NCI-H146 treated with DMSO at 0.1 percent for 48 hours (cell line): ENCODE measurements around the gene GIT2.
"Not testable (repeated sequence)": the region's sequence is repeated elsewhere in the genome, so short reads cannot be mapped to it uniquely, and the experiment has no call there.

Experiments used
- DNase-seq: peaks from one replicate; lab custom pipeline; 2025; ENCODE audit not compliant: unreplicated experiment; lab: John Stamatoyannopoulos, UW

Gene GIT2

DNA sequence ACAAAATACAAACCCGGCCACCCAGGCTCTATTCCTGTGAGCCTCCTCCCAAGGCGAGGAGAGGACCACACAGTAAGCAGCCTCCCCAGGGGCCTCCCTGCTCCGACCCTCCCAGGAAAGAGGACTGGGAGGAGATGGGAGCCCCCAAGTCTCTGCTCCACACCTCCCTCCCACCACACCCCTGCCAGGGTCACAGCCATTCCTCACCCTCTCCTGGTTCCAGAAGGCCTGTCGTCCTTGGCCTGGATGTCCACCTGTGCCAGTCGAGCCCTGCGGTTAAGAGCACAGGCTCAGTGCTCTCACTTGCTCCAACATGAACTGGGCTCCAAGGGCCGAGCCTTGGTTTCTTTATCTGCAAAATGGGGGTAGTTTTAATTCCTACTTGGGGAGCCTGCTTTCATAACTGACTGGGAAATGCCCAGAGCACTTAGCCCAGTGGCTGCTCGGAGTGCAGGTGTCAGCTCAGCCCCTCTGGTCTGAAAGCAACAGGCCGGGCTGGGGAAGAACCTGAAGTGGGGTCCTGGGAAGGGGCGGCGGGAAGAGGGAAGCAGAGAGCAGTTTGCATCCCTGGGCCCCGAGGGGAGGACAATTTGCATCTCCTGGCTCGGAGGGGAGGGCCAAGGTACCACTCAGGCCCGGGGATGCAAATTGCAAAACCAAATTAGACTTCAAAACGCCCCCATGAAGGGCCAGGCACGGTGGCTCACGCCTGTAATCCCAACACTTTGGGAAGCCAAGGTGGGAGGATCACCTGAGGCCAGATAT lies 72.5 kb downstream of the GIT2 start:
- no peak for DNase-seq

DNA sequence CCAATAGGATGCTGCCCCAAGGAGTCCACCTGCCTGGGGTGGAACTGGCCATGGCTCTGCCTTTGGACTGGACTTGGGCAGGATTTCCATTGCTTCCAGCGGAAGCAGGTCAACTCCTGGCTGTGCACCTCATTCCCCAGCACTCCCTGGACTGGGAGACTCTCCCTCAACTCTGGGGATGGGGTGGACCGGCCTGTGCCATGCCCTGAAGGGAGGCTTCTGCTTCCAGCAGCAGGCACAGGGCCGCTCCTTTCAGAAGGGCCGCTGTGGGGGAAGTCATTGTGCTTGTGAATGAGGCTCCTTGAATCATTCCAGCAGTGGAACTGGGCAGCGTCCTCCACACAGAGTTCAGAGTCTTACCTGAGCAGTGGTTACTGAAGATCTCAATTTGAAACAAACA lies 73.1 kb downstream of the GIT2 start:
- no peak for DNase-seq

DNA sequence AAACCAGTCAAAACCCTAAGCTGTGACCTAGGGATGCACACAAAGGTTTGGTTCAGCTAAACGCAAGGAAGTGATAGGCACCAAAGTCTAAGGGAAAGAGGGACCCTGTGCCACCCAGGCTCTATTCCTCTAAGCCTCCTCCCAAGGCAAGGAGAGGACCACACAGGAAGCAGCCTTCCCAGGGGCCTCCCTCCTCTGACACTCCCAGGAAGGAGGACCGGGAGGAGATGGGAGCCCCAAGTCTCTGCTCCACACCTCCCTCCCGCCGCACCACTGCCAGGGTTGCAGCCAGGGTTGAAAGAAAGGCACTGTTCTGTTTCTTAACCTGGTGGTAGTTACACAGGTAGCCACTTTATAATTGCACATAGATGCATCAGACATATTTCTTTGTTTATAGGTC lies 74.2 kb downstream of the GIT2 start:
- no peak for DNase-seq

- no peak for DNase-seq
Observed at GRCh38 chr12:109920261-109920780, 75.8 kb downstream of the GIT2 start.

- DNase-seq, result no peak
Observed at GRCh38 chr12:109919456-109919855, 76.7 kb downstream of the GIT2 start.

- DNase-seq, result no peak
Observed at GRCh38 chr12:109916045-109916444, 80.1 kb downstream of the GIT2 start.

- no peak for DNase-seq
Observed at GRCh38 chr12:109915171-109916040, 80.8 kb downstream of the GIT2 start.

DNA sequence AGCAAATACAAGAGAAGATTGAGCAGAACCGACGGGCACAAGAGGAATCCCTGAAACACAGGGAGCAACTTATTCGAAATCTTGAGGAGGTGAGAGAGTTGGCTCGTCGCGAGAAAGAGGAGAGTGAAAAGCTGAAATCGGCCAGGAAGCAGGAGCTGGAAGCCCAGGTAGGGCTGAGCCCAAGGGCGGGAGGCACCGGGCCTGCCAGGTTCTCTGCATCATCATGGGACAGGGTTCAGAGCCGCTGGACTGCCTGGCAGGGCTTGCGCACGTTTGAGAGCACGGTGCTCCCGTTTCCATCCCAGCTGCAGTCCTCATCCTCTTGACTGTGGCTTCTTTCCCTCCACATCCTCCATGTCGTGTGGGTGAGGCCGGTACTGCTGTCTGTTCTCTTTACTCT lies 81.7 kb downstream of the GIT2 start:
- no peak for DNase-seq

- no peak for DNase-seq
Observed at GRCh38 chr12:109912855-109913321, 83.3 kb downstream of the GIT2 start.

DNA sequence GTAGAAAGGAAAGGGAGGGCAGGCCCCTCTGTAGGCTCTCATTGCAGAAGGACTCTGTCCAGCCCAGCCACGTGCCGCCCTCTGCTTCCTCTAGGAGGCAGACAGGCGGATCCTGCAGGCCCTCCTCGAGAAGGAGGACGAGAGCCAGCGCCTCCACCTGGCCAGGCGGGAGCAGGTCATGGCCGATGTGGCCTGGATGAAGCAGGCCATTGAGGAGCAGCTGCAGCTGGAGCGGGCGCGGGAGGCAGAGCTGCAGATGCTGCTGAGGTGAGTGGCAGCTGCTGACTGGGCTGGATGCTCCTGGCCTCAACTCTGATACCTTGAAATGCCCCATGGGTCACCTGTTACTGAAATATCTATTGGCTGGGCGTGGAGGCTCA lies 85.2 kb downstream of the GIT2 start:
- no peak for DNase-seq

DNA sequence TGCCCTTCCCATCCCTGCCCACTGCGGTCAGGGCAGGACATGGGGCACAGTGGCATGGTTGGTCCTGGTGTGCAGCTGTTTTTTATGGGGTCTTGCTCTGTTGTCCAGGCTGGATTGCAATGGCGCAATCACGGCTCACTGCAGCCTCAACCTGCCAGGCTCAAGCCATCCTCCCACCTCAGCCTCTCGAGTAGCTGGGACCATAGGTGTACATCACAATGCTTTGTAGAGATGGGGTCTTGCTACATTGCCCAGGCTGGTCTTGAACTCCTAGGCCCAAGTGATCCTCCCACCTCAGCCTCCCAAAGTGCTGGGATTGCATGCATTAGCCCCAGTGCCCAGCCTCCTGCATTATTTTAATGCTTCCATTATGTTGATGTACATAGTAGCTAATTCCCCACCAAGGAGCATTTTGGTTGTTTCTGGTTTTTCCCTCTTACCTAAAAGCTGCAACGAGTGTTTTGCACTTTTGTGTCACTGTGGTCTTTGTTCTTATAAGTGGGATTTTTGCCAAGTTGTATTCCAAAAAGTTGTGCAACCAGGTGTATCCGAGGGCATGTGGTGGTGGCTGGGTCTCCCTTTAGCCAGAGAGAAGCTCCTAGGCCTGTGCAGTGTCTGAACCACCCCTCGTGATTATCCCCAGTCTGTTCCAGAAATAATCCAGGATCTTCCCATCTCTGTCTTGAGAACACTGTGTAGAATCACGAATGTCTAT lies 85.8 kb downstream of the GIT2 start:
- DNase-seq, result no peak

GRCh38 chr12:109905301-109905700 lies 90.9 kb downstream of the GIT2 start:
- DNase-seq, result no peak

GRCh38 chr12:109902891-109903418 lies 93.2 kb downstream of the GIT2 start:
- no peak for DNase-seq

DNA sequence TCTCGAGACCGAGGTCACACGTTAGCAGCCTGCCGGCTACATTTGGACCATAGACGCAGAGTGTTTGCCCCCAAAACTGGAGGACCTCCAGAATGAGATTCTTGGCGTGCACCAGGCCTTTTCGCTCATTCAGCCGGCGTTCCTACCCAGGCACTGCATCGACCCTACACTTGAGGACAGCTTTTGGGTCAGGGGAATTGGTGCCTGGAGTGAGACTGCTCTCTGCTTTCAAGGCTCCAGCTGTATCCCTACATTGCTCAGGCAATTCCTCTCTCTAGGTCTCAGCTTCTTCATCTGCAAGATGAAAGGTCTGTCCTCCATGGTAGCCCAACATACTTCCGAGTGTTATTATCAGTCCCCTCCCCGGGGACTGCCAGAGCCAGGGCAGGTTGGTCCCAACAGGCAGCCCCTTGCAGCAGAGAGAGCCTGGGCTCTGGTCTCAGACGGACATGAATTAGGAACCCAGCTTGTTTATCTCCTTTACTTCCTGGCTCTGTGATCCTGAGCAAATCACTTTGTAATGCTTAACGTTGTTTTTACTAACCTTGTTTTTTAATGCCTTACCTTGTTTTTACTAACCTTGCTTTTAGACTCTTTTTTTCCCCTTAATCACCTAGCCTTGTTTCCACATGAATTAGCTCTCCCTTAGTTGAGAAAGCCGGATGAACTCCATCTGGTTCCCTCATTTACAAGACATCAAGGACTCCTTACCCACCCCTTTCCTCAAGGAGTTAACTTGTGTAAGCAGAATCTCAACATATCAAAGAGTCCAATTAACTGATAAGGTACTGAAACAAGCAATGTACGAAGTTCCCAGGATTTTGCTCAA lies 95.2 kb downstream of the GIT2 start:
- DNase-seq, result no peak

DNA sequence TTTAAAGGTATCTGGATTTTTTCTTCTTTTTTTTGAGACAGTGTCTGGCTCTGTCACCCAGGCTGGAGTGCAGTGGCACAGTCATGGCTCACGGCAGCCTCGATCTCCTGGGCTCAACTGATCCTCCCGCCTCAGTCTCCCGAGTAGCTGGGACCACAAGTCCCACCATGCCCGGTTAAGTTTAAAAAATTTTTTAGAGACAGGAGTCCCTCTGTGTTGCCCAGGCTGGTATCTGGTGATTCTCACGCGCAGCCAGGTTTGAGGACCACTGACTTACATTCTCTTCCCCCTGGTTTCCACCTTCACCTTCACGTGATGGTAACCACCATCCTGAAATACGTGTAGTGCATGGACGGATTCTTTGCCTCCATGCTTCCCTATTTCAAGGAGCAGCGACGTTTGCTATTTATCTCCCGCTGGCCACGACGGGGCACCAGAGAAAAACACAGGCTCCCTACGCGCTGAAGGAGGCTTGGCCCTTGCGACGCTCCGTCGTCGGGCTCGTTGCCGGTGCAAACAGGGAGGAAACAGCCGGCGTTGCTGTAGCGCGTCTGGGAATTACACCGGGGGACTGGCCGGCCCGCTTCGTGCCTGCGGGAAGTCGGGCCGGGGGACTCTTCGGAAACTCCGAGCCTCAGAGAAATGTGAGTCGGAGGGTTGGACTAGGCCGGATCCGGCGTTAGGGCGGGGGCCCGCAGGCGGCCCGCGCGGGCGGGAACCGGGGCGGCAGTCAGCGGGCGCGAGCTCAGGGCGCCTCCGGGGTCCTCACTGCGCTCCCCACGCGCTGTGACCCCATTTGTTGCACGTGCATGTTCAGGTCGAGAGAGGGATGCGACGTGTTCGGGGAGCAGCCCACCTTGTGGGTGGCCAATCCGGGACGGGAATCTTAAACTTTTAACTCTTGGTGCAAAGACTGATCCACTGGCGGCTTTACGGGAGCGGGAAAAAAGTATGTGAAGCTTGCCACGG lies 96.1 kb downstream of the GIT2 start, which contains the start of gene TCHP:
Gene TCHP (plus strand): TSS at position 492 of the 969 bp plus-strand sequence. CDS start 2,753 bp downstream, outside the sequence.
- peak; percentile 60 for DNase-seq

DNA sequence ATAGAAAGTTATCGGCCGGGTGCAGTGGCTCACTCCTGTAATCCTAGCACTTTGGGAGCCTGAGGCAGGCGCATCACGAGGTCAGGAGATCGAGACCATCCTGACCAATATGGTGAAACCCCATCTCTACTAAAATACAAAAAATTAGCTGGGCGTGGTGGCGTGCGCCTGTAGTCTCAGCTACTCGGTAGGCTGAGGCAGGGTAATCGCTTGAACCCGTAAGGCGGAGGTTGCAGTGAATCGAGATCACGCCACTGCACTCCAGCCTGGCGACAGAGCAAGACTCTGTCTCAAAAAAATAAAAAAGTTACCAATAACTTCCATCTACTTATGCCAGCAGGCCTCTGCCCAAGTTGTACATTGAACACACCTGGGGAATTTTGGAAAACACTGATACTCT lies 96.8 kb downstream of the GIT2 start:
- DNase-seq, result not testable (repeated sequence)

- DNase-seq, result no peak
Observed at GRCh38 chr12:109897029-109897428, 99.1 kb downstream of the GIT2 start.

- DNase-seq, result no peak
Observed at GRCh38 chr12:109896188-109896587, 100.0 kb downstream of the GIT2 start.

DNA sequence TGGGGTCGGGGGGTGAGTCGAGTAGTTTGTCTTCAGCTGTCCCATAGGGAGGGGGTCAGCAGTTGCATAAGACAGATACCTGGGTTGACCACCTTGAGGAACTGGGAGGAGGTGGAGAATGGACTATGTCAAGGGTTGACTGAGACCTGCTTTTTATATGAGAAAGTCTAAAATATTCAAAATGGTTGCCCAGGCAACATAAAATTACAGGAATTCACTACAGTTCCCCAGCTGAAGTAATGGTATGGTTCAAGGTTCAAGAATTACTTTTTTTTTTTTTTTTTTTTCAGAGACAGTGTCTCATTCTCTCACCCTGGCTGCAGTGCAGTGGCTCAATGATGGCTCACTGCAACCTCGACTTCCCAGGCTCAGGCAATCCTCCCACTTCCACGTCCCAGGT lies 101.2 kb downstream of the GIT2 start:
- DNase-seq, result no peak
